Hepatic stellate cell (primary cell): ENCODE data around the gene PCDHGB5.
"Not testable (repeated sequence)": the region's sequence is repeated elsewhere in the genome, so short reads cannot be mapped to it uniquely, and the experiment has no call there.

Experiments
- DNase-seq: peaks from one replicate; pipeline ENCODE4 v3.0.0; 2011; ENCODE audit warnings: low spot score

The PCDHGB5 gene

DNA sequence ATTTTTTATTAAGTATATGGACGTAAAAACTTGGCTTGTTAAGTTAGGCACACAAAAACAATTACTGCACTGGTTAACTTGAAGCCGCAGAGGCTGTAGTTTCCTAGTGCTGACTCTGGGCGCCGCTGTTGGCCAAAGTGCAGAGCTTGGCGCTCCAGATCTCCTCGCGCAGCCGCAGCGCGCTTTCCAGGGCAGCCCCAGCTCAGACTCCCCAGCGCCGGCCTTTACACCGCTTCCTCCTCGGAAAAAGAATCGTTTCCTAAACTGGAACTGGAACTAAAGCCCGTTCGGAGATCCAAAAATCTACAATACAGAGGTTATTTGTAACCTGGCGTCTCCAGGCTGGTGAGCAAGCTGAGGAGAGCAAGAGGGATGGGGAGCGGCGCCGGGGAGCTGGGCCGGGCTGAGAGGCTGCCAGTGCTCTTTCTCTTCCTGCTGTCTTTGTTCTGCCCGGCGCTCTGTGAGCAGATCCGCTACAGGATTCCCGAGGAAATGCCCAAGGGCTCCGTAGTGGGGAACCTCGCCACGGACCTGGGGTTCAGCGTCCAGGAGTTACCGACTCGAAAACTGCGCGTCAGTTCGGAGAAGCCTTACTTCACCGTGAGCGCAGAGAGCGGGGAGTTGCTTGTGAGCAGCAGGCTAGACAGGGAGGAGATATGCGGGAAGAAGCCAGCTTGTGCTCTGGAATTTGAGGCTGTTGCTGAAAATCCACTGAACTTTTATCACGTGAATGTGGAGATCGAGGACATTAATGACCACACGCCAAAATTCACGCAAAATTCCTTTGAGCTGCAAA, at the start of gene PCDHGB5:
Gene PCDHGB5, plus strand, starts transcription at position 192 of the 796 bp plus-strand sequence. Its CDS starts 181 bp downstream, at position 373.
- peak; percentile 50 for DNase-seq

DNA sequence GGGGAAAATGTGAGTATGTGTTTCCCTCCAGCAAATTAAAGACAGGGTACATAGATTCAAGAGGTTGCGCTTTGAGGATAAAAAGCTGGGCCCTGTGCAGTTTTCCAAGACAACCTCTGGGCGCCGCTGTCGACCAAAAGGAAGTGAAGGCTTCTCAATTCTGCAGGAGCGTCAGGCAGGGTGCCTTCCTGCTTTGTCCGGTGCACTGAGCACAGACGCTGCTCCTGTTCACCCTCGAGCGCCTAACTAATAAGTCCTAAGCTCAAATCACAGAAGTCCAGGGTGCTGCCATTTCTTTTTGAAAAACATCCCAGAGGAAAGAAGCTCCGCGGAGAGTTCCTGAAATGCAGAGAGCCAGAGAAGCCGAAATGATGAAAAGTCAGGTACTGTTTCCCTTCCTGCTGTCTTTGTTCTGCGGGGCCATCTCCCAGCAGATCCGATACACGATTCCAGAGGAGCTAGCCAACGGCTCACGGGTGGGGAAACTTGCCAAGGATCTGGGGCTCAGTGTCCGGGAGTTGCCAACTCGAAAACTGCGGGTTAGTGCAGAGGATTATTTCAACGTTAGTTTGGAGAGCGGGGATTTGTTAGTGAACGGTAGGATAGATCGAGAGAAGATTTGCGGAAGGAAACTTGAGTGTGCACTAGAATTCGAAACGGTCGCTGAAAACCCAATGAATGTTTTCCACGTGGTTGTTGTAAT, 47.7 kb upstream of the PCDHGB5 start, which contains the start of gene PCDHGB1:
Gene PCDHGB1, plus strand, starts transcription at position 183 of the 703 bp plus-strand sequence. Its CDS starts 162 bp downstream, at position 345.
- DNase-seq, result peak; percentile 46

DNA sequence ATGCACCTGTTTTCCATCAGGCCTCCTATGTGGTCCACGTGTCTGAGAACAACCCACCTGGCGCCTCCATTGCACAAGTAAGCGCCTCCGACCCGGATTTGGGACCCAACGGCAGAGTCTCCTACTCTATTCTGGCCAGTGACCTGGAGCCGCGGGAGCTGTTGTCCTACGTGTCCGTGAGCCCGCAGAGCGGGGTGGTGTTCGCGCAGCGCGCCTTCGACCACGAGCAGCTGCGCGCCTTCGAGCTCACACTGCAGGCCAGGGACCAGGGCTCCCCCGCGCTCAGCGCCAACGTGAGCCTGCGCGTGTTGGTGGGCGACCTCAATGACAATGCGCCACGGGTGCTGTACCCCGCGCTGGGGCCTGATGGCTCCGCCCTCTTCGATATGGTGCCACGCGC, 46.2 kb upstream of the PCDHGB5 start:
- no peak for DNase-seq

- no peak for DNase-seq
Observed at GRCh38 chr5:141354900-141355469, 42.8 kb upstream of the PCDHGB5 start, which contains the start of gene PCDHGA4. PCDHGA4 (plus strand) TSS chr5:141355021; CDS start chr5:141355108, 87 bp downstream.

DNA sequence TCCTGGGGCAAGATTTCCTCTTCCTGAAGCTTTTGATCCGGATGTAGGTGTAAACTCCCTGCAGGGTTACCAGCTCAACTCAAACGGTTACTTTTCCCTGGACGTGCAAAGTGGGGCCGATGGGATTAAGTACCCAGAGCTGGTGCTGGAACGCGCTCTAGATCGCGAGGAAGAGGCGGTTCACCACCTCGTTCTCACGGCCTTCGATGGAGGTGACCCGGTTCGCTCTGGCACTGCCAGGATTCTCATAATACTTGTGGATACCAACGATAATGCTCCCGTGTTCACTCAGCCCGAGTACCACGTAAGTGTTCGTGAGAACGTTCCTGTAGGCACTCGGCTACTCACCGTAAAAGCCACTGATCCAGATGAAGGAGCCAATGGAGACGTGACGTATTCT, 42.1 kb upstream of the PCDHGB5 start:
- DNase-seq, result no peak

GRCh38 chr5:141356133-141356532, 41.6 kb upstream of the PCDHGB5 start:
- no peak for DNase-seq

GRCh38 chr5:141356950-141357349, 40.8 kb upstream of the PCDHGB5 start:
- no peak for DNase-seq

DNA sequence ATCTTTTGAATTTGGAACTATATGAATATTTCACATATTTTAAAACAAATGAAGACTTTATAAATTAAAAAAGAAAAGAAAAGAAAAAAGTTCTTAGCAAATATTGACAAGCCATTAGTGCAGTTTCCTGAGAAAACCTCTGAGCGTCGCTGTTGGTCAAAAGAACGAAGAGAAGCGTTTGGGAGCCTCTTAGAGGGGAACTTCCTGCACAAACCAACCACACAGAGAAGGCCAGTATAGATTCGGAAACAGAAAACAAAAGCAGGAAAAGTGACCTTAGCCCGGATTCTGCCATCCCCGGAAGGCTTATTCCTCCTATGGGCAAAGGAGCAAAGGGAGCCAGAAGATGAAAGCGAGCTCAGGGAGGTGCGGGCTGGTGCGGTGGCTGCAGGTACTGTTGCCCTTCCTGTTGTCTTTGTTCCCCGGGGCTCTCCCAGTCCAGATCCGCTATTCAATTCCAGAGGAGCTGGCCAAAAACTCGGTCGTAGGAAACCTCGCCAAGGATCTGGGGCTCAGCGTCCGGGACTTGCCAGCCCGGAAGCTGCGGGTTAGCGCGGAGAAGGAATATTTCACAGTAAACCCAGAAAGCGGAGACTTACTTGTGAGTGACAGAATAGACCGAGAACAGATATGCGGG, 37.8 kb upstream of the PCDHGB5 start, which contains the start of gene PCDHGB2:
Gene PCDHGB2, plus strand, starts transcription at position 205 of the 637 bp plus-strand sequence. Its CDS starts 142 bp downstream, at position 347.
- DNase-seq, result peak; percentile 66

- no peak for DNase-seq
Observed at GRCh38 chr5:141360685-141361084, 37.1 kb upstream of the PCDHGB5 start.

DNA sequence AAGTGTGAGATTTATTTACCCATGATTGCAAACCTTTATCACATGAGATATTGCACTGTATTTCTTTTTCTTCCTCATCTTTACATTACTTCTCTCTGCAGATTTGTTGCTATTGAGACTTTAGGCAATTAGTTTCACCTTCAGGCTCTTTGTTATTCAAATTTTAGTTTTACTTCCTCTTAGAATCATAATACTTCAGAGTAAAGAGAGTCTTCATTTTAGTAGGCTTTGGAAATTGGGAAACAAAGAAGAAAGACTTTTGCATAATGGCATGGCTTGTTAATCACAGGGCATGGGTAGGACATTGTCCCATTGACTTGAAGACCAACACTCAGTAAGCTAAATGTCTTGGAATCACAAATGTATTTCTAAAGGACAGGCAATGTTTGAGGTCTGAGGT, 35.0 kb upstream of the PCDHGB5 start:
- no peak for DNase-seq

DNA sequence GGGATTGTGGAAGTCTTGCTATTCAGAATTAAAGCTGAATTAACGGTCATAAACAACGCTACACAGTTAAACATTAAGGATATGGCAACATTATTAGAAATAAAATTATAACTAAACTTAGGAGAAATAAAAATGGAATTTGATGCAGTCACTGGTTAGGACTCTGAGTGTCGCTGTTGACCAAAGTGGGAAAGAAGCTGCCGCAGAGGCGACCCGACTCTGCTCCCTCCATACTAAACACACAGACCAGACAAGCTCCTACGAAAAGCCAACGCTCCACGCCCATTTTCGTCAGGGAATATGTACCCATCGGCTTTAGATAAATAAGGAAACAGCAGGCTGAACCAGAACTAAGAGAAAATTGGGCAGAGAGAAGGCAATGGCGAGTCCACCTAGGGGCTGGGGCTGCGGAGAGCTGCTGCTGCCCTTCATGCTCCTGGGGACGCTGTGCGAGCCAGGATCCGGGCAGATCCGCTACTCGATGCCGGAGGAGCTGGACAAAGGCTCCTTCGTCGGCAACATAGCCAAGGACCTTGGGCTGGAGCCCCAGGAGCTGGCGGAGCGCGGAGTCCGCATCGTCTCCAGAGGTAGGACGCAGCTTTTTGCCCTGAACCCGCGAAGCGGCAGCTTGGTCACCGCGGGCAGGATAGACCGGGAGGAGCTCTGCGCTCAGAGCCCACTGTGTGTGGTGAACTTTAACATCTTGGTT, 33.6 kb upstream of the PCDHGB5 start, which contains the start of gene PCDHGA5:
Gene PCDHGA5, plus strand, starts transcription at position 211 of the 709 bp plus-strand sequence. Its CDS starts 169 bp downstream, at position 380.
- no peak for DNase-seq

- no peak for DNase-seq
Observed at GRCh38 chr5:141366016-141366896, 31.5 kb upstream of the PCDHGB5 start.

DNA sequence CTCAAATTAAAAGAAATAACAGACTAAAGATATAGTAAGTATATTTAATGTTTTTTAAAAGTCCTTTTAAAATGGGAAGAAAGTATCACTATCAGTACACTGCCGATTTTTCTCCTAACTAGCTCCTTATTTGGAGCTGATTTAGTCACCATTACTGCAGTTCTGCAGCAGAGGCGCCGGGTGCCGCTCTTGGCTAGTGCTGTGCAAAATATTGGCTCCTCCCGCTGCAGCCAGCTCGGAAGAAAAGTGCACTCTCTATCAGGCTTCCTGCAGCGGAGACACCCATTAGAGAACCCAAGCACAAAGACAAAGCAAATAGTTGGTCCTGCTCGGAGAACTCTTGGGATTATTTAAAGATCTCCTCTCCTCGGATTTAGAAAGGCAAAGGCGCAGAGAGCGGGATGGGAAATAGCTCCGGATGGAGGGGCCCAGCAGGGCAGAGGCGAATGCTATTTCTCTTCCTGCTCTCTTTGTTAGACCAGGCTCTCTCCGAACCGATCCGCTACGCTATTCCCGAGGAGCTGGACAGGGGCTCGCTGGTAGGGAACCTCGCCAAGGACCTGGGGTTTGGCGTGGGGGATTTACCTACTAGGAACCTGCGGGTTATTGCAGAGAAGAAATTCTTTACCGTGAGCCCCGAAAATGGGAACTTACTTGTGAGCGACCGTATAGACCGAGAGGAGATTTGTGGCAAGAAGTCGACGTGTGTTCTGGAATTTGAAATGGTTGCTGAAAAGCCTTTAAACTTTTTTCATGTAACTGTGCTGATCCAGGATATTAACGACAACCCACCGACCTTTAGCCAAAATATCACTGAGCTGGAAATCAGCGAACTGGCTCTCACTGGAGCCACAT, 27.5 kb upstream of the PCDHGB5 start, which contains the start of gene PCDHGB3:
Gene PCDHGB3, plus strand, starts transcription at position 249 of the 855 bp plus-strand sequence. Its CDS starts 153 bp downstream, at position 402.
- DNase-seq, result peak; percentile 82

GRCh38 chr5:141371572-141372475, 25.9 kb upstream of the PCDHGB5 start:
- no peak for DNase-seq

DNA sequence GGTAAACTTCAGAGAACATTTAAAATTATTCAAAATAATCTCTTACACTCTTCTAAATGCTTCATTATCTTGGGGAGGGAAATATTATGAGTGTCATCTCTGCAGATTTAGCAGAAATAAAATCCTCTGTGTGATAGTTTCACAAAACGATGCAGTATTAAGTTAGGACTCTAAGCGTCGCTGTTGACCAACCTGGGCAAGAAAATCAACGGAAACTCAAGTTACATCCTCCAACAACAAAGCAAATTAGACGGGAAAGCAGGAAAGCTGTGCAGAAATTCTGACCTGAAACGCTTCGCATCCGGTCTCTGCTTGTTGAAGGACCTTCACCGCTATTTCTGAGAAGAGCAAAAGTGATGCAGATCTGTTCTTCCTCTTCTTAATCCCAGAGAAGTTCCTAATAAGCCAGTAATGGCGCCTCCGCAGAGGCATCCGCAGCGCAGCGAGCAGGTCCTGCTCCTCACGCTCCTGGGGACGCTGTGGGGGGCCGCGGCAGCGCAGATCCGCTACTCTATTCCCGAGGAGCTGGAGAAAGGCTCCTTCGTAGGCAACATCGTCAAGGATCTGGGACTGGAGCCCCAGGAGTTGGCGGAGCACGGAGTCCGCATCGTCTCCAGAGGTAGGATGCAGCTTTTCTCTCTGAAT, 24.0 kb upstream of the PCDHGB5 start, which contains the start of gene PCDHGA6:
Gene PCDHGA6, plus strand, starts transcription at position 219 of the 645 bp plus-strand sequence. Its CDS starts 193 bp downstream, at position 412.
- no peak for DNase-seq

DNA sequence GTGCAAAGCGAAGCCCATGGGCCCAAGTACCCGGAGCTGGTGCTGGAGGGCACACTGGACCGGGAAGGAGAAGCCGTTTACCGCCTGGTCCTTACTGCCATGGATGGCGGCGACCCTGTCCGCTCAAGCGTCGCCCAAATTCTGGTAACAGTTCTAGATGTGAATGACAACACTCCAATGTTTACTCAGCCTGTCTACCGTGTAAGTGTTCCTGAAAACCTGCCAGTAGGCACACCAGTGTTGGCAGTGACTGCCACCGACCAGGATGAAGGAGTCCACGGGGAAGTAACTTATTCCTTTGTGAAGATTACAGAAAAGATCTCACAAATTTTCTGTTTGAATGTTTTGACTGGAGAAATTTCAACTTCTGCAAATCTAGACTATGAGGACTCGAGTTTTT, 23.1 kb upstream of the PCDHGB5 start:
- DNase-seq, result no peak

DNA sequence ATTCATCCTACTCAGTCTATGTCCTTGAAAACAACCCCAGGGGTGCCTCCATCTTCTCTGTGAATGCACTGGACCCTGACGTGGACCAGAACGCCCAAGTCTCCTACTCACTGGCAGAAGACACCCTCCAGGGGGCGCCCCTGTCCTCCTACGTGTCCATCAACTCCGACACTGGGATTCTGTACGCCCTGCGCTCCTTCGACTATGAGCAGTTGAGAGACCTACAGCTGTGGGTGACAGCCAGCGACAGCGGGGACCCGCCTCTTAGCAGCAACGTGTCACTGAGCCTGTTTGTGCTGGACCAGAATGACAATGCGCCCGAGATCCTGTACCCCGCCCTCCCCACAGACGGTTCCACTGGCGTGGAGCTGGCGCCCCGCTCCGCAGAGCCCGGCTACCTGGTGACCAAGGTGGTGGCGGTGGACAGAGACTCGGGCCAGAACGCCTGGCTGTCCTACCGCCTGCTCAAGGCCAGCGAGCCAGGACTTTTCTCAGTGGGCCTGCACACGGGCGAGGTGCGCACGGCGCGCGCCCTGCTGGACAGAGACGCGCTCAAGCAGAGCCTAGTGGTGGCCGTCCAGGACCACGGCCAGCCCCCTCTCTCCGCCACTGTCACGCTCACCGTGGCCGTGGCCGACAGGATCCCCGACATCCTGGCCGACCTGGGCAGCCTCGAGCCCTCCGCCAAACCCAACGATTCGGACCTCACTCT, 22.1 kb upstream of the PCDHGB5 start:
- not testable (repeated sequence) for DNase-seq
